Erythroblast (primary cell): ENCODE measurements around the gene KMT2E.

ENCODE experiments used
- GATA1 ChIP-seq: IDR thresholded peaks from 2 replicates; pipeline ENCODE4 v1.6.1; 2011; ENCODE audit warnings: low read depth, mild to moderate bottlenecking, control low read depth, low read length, moderate library complexity
- POLR2A ChIP-seq: IDR thresholded peaks from 2 replicates; pipeline ENCODE4 v1.6.1; 2011; ENCODE audit warnings: mild to moderate bottlenecking, low read length

- no peak for TF ChIP-seq POLR2A
- TF ChIP-seq GATA1, result no peak
Measured at GRCh38 chr7:105125745-105126144, 111.7 kb downstream of the KMT2E start.
